ENCODE results near the gene SLC25A34. TPM values are rescaled to one million over a fixed set of nuclear protein-coding genes. Genes with fewer than 3 reads are reported as not detected.

The SLC25A34 gene
- total RNA-seq, 1 experiment from 2014 or later: 0.59 TPM

- Histone ChIP-seq H2AFZ (ENCODE audit: low read depth, low read length, poor library complexity, severe bottlenecking) (no peak overlapping the region), H3K36me3 (ENCODE audit: control insufficient read depth in 1 of 2, insufficient read depth in 2 of 2, low read length in 2 of 2) (peaks cover 0 to 7% of the 10 kb centered on the region in 2 experiments; a peak in 1 of 4 replicates), H3K79me2 (ENCODE audit: insufficient read depth, low read length) (no peaks in the 10 kb centered on the region), H3K9me3 (ENCODE audit: control insufficient read depth in 1 of 2, insufficient read depth in 1 of 2, low read depth in 1 of 2, low read length in 2 of 2) (no peaks in the 10 kb centered on the region), H3K9me2 (ENCODE audit: insufficient read depth) (no peaks in the 10 kb centered on the region), H3K27ac (ENCODE audit: low read depth, low read length) (no peak overlapping the region), H4K20me1 (ENCODE audit: insufficient read depth) (no peaks in the 10 kb centered on the region), H3K9ac (ENCODE audit: low read length) (no peak overlapping the region), H3K4me1 (ENCODE audit: control insufficient read depth in 1 of 2, insufficient read depth in 2 of 2, low read length in 2 of 2) (peaks cover 0 to 5% of the 10 kb centered on the region in 2 experiments; a peak in 1 of 4 replicates), H3K4me2 (ENCODE audit: low read length) (no peak overlapping the region), H3K27me3 (ENCODE audit: insufficient read depth, low read length) (no peaks in the 10 kb centered on the region), H3K4me3 (replicated peaks in 1 of 2; ENCODE audit: low read depth in 1 of 2, low read length in 2 of 2) (no peak overlapping the region)
- no peak for ATAC-seq
- BruUV-seq (replicated peaks): no TSS peak
- TF ChIP-seq, protein P1, sequence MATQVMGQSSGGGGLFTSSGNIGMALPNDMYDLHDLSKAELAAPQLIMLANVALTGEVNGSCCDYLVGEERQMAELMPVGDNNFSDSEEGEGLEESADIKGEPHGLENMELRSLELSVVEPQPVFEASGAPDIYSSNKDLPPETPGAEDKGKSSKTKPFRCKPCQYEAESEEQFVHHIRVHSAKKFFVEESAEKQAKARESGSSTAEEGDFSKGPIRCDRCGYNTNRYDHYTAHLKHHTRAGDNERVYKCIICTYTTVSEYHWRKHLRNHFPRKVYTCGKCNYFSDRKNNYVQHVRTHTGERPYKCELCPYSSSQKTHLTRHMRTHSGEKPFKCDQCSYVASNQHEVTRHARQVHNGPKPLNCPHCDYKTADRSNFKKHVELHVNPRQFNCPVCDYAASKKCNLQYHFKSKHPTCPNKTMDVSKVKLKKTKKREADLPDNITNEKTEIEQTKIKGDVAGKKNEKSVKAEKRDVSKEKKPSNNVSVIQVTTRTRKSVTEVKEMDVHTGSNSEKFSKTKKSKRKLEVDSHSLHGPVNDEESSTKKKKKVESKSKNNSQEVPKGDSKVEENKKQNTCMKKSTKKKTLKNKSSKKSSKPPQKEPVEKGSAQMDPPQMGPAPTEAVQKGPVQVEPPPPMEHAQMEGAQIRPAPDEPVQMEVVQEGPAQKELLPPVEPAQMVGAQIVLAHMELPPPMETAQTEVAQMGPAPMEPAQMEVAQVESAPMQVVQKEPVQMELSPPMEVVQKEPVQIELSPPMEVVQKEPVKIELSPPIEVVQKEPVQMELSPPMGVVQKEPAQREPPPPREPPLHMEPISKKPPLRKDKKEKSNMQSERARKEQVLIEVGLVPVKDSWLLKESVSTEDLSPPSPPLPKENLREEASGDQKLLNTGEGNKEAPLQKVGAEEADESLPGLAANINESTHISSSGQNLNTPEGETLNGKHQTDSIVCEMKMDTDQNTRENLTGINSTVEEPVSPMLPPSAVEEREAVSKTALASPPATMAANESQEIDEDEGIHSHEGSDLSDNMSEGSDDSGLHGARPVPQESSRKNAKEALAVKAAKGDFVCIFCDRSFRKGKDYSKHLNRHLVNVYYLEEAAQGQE (IDR thresholded peaks at IDR 0.05; ENCODE audit: low read depth): no peak
- TF ChIP-seq ATF3 (IDR thresholded peaks at IDR 0.05) (no peak), POLR2A (IDR thresholded peaks at IDR 0.05; ENCODE audit: borderline replicate concordance, extremely low read depth, insufficient read depth, insufficient read length) (no peak), EZH2 (IDR thresholded peaks at IDR 0.05) (no peak), SP1 (IDR thresholded peaks at IDR 0.05; ENCODE audit: low read depth) (no peak), ZFX (IDR thresholded peaks at IDR 0.05) (no peak), TCF7L2 (IDR thresholded peaks at IDR 0.05; ENCODE audit: borderline replicate concordance, extremely low read depth, insufficient read depth, insufficient read length) (no peak), FOSL1 (IDR thresholded peaks at IDR 0.05; ENCODE audit: low read depth) (no peak), YY1 (IDR thresholded peaks at IDR 0.05; ENCODE audit: extremely low read depth, insufficient replicate concordance, low read depth, low read length) (no peak), JUND (IDR thresholded peaks at IDR 0.05) (no peak), SIN3A (IDR thresholded peaks at IDR 0.05; ENCODE audit: low read depth) (no peak)
- RAD21 ChIA-PET (ENCODE audit: low non-redundant PET in 1 of 2, low total read pairs in 2 of 2, uncharacterized antibody in 2 of 2, unreplicated experiment in 2 of 2): no interaction called here
- intact Hi-C loops (cut with micrococcal nuclease): no loop called here
- no peak for DNase-seq (ENCODE audit: low read depth, low spot score)
- CTCF ChIA-PET: no interaction called here
- POLR2A ChIA-PET: no interaction called here
Measured at GRCh38 chr1:15727424-15727823, 8.6 kb upstream of the SLC25A34 start.

Measured in HCT116 (cell line).